ENCODE results near the gene CCDC178.

Gene CCDC178

DNA sequence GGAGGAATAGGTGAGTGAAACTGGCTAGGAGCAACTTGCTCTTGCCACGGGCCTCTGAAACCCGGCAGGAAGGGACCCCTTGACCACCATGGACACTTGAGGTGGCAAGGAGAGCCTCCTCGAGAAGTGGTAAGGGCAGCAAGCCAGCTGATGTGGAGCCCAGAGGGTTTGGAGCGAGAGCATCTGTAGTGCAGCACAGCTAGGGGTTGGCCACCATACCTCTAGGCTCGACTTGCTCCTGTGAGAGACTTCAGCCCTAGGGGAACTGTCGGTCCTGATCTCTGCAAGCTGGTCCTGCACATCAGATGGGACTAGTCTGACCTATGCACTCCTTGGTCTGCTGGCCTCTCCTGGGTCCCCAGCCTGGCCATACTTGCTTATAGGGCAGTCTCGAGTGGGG lies 158.4 kb downstream of the CCDC178 start:
- Mint-ChIP-seq H3K4me1 (no peaks in the 10 kb centered on the region), H3K27me3 (ENCODE audit: low read depth) (no peaks in the 10 kb centered on the region), H3K27ac (no peak overlapping the region), H3K4me3 (no peak overlapping the region), H3K36me3 (ENCODE audit: low read depth) (no peaks in the 10 kb centered on the region), H3K9me3 (no peaks in the 10 kb centered on the region)
- TF ChIP-seq, protein P1, sequence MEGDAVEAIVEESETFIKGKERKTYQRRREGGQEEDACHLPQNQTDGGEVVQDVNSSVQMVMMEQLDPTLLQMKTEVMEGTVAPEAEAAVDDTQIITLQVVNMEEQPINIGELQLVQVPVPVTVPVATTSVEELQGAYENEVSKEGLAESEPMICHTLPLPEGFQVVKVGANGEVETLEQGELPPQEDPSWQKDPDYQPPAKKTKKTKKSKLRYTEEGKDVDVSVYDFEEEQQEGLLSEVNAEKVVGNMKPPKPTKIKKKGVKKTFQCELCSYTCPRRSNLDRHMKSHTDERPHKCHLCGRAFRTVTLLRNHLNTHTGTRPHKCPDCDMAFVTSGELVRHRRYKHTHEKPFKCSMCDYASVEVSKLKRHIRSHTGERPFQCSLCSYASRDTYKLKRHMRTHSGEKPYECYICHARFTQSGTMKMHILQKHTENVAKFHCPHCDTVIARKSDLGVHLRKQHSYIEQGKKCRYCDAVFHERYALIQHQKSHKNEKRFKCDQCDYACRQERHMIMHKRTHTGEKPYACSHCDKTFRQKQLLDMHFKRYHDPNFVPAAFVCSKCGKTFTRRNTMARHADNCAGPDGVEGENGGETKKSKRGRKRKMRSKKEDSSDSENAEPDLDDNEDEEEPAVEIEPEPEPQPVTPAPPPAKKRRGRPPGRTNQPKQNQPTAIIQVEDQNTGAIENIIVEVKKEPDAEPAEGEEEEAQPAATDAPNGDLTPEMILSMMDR (IDR thresholded peaks at IDR 0.05; ENCODE audit: unreplicated experiment in 3 of 3) = no peak

DNA sequence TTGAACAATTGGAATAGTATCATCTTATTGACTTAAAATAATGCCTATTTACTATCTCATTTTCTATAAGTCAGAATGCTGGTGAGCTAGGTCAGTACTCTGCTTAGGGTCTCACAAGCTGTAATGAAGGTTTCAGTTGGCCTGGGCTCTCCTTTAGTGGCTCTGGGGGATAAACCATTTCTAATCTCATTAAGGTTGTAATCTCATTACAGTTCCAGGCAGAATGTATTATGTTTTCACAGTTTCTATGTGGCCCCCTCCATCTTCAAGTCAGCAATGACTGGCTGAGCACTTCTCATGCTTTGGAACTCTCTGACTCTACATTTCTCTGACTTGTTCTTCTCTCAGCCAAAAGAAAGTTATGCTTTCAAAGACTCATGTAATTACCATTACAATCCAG lies 163.1 kb downstream of the CCDC178 start:
- TF ChIP-seq, protein P1 (IDR thresholded peaks at IDR 0.05; ENCODE audit: unreplicated experiment in 3 of 3) = no peak
- Mint-ChIP-seq H3K27ac (no peak overlapping the region), H3K27me3 (ENCODE audit: low read depth) (no peaks in the 10 kb centered on the region), H3K9me3 (no peaks in the 10 kb centered on the region), H3K36me3 (ENCODE audit: low read depth) (no peaks in the 10 kb centered on the region), H3K4me1 (no peaks in the 10 kb centered on the region), H3K4me3 (no peak overlapping the region)

DNA sequence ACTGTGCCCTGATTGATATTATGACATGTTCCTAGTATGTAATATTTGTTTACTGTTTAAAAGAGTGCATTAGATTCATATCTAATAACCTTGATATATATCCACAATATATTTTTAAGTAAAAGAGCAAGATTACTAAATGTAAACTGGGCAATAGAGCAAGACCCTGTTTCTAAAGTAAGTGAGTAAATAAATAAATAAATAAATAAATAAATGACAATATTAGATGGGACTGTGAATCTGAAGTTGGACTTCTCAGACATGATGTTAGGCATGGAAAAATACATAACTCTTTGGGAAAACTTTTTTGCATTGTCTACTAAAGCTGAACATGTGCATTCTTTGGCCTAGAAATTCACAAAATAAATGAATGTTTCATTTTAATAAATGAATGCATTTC lies 164.7 kb downstream of the CCDC178 start:
- H3K4me3 Mint-ChIP-seq = no peak overlapping the region
- H3K36me3 Mint-ChIP-seq (ENCODE audit: low read depth) = no peaks in the 10 kb centered on the region
- H3K27me3 Mint-ChIP-seq (ENCODE audit: low read depth) = no peaks in the 10 kb centered on the region
- H3K9me3 Mint-ChIP-seq = no peaks in the 10 kb centered on the region
- TF ChIP-seq, protein P1 (IDR thresholded peaks at IDR 0.05; ENCODE audit: unreplicated experiment in 3 of 3) = no peak
- no peak overlapping the region for H3K27ac Mint-ChIP-seq
- no peaks in the 10 kb centered on the region for H3K4me1 Mint-ChIP-seq

DNA sequence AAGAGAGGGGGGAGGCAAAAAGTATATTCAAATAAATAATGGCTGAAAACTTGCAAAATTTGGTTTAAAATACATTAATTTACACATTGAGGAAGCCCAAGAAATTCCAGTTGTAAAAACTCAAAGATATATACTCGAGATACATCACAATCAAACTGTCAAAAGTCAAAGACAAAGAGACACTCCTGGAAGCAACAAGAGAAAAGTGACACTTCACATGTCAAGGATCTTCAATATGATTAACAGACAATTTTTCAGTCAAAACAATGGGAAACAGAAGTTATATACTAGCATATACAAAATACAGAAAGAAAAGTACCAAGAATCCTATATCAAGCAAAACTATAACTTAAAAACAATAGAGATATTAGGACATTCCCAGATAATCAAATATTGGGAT lies 170.2 kb downstream of the CCDC178 start:
- no peaks in the 10 kb centered on the region for H3K36me3 Mint-ChIP-seq (ENCODE audit: low read depth)
- no peak overlapping the region for H3K4me3 Mint-ChIP-seq
- H3K27me3 Mint-ChIP-seq (ENCODE audit: low read depth) = no peaks in the 10 kb centered on the region
- no peak overlapping the region for H3K27ac Mint-ChIP-seq
- H3K9me3 Mint-ChIP-seq = no peaks in the 10 kb centered on the region
- H3K4me1 Mint-ChIP-seq = no peaks in the 10 kb centered on the region
- TF ChIP-seq, protein P1 (IDR thresholded peaks at IDR 0.05; ENCODE audit: unreplicated experiment in 3 of 3) = no peak

DNA sequence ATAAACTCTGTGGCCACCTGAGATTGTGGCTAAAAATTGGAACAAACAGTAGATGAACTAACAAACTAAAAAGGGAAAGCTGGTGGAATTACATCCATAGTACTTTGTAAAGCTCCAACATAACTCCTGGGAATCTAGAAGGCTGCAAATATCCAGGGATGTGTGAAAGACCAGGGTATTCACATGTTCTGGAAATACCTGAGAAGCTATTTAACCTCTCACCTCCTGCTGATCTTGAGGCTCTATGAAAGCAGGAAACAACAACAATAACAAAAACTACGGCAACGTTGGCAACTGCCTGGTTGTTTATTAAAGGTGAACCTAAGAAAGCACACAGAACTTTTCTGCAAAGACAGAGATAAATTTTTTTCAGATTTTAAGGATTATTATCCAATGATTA lies 171.3 kb downstream of the CCDC178 start:
- Mint-ChIP-seq H3K27ac (no peak overlapping the region), H3K27me3 (ENCODE audit: low read depth) (no peaks in the 10 kb centered on the region), H3K4me3 (no peak overlapping the region), H3K9me3 (no peaks in the 10 kb centered on the region), H3K36me3 (ENCODE audit: low read depth) (no peaks in the 10 kb centered on the region), H3K4me1 (no peaks in the 10 kb centered on the region)
- TF ChIP-seq, protein P1 (IDR thresholded peaks at IDR 0.05; ENCODE audit: unreplicated experiment in 3 of 3) = no peak

DNA sequence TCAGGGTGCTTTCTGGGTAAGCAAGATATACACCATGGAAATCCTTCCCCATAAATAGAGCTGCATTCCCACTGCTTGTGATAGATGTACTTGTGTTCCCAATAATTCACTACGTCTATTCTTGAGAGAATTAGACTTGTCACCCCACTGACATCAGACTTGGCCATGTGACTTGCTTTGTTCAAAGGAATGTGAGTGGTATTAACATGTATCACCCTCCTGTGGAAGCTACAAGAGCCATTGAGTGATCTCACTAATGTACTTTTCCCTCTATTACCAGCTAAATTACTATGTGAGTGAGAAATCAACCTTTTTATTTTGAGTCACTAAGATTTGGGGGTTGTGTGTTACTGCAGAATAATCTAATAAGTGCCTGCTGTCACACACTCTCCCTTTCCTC lies 176.0 kb downstream of the CCDC178 start:
- no peaks in the 10 kb centered on the region for H3K27me3 Mint-ChIP-seq (ENCODE audit: low read depth)
- H3K9me3 Mint-ChIP-seq = no peaks in the 10 kb centered on the region
- H3K4me3 Mint-ChIP-seq = no peak overlapping the region
- no peaks in the 10 kb centered on the region for H3K36me3 Mint-ChIP-seq (ENCODE audit: low read depth)
- TF ChIP-seq, protein P1 (IDR thresholded peaks at IDR 0.05; ENCODE audit: unreplicated experiment in 3 of 3) = no peak
- no peak overlapping the region for H3K27ac Mint-ChIP-seq
- no peaks in the 10 kb centered on the region for H3K4me1 Mint-ChIP-seq

All from nephron (organoid).